ENCODE results near the gene SLC22A1. TPM values are rescaled to one million over a fixed set of nuclear protein-coding genes. Genes with fewer than 3 reads are reported as not detected.
"Not testable (repeated sequence)": the region's sequence is repeated elsewhere in the genome, so short reads cannot be mapped to it uniquely, and the experiment has no call there.

Gene SLC22A1
- polyA plus RNA-seq, 1 donor from 2014 or later, result 0.71 TPM

- Histone ChIP-seq H3K9ac (ENCODE audit: low read length) (no peak overlapping the region), H3K79me2 (replicated peaks; ENCODE audit: insufficient read depth, low read length) (no peaks in the 10 kb centered on the region), H3K9me3 (ENCODE audit: low read length) (no peaks in the 10 kb centered on the region), H3K36me3 (ENCODE audit: insufficient read depth, low read length) (no peaks in the 10 kb centered on the region), H3K27me3 (ENCODE audit: insufficient read depth, low read depth, low read length) (no peaks in the 10 kb centered on the region), H3F3A (ENCODE audit: insufficient read depth, low read length, poor library complexity, severe bottlenecking) (no peaks in the 10 kb centered on the region), H3K4me3 (ENCODE audit: low read length) (no peak overlapping the region), H2AFZ (ENCODE audit: low read depth, low read length) (no peak overlapping the region), H4K20me1 (ENCODE audit: insufficient read depth) (no peaks in the 10 kb centered on the region), H3K27ac (ENCODE audit: low read length) (no peak overlapping the region), H3K4me2 (ENCODE audit: low read length) (no peak overlapping the region), H3K9me2 (ENCODE audit: insufficient read depth, low read length) (no peaks in the 10 kb centered on the region)
- no peak for TF ChIP-seq POLR2AphosphoS5 (IDR thresholded peaks at IDR 0.05)
- no peak for TF ChIP-seq CTCF (IDR thresholded peaks at IDR 0.05; ENCODE audit: poor library complexity, severe bottlenecking)
- no peak for TF ChIP-seq SMC3 (conservative IDR thresholded peaks at IDR 0.05; ENCODE audit: poor library complexity)
- no peak for TF ChIP-seq MXI1 (conservative IDR thresholded peaks at IDR 0.05; ENCODE audit: poor library complexity, severe bottlenecking)
- TF ChIP-seq TAF1 (IDR thresholded peaks at IDR 0.05; ENCODE audit: low read depth), result no peak
- no peak for TF ChIP-seq EZH2 (IDR thresholded peaks at IDR 0.05; ENCODE audit: borderline replicate concordance, insufficient read depth, low read length, poor library complexity, severe bottlenecking)
- TF ChIP-seq EP300 (conservative IDR thresholded peaks at IDR 0.05; ENCODE audit: poor library complexity, severe bottlenecking), result no peak
- TF ChIP-seq, protein P1, sequence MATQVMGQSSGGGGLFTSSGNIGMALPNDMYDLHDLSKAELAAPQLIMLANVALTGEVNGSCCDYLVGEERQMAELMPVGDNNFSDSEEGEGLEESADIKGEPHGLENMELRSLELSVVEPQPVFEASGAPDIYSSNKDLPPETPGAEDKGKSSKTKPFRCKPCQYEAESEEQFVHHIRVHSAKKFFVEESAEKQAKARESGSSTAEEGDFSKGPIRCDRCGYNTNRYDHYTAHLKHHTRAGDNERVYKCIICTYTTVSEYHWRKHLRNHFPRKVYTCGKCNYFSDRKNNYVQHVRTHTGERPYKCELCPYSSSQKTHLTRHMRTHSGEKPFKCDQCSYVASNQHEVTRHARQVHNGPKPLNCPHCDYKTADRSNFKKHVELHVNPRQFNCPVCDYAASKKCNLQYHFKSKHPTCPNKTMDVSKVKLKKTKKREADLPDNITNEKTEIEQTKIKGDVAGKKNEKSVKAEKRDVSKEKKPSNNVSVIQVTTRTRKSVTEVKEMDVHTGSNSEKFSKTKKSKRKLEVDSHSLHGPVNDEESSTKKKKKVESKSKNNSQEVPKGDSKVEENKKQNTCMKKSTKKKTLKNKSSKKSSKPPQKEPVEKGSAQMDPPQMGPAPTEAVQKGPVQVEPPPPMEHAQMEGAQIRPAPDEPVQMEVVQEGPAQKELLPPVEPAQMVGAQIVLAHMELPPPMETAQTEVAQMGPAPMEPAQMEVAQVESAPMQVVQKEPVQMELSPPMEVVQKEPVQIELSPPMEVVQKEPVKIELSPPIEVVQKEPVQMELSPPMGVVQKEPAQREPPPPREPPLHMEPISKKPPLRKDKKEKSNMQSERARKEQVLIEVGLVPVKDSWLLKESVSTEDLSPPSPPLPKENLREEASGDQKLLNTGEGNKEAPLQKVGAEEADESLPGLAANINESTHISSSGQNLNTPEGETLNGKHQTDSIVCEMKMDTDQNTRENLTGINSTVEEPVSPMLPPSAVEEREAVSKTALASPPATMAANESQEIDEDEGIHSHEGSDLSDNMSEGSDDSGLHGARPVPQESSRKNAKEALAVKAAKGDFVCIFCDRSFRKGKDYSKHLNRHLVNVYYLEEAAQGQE (IDR thresholded peaks at IDR 0.05; ENCODE audit: borderline replicate concordance), result no peak
- TF ChIP-seq RAD21 (conservative IDR thresholded peaks at IDR 0.05), result no peak
These were observed 17.3 kb downstream of the SLC22A1 start for GRCh38 chr6:160138839-160139419.

- no peak overlapping the region for H3K9ac ChIP-seq (ENCODE audit: low read length)
- no peak overlapping the region for H3K27ac ChIP-seq (ENCODE audit: low read length)
- no peak overlapping the region for H3K4me3 ChIP-seq (ENCODE audit: low read length)
- no peaks in the 10 kb centered on the region for H3K36me3 ChIP-seq (ENCODE audit: insufficient read depth, low read length)
- no peak for TF ChIP-seq POLR2AphosphoS5 (IDR thresholded peaks at IDR 0.05)
- TF ChIP-seq, protein P1 (IDR thresholded peaks at IDR 0.05; ENCODE audit: borderline replicate concordance), result no peak
- no peak for TF ChIP-seq SMC3 (conservative IDR thresholded peaks at IDR 0.05; ENCODE audit: poor library complexity)
- no peak for TF ChIP-seq TAF1 (IDR thresholded peaks at IDR 0.05; ENCODE audit: low read depth)
- no peak for TF ChIP-seq RAD21 (conservative IDR thresholded peaks at IDR 0.05)
- TF ChIP-seq EZH2 (IDR thresholded peaks at IDR 0.05; ENCODE audit: borderline replicate concordance, insufficient read depth, low read length, poor library complexity, severe bottlenecking), result no peak
- no peak for TF ChIP-seq MXI1 (conservative IDR thresholded peaks at IDR 0.05; ENCODE audit: poor library complexity, severe bottlenecking)
- no peak overlapping the region for H3K4me2 ChIP-seq (ENCODE audit: low read length)
- no peaks in the 10 kb centered on the region for H3K79me2 ChIP-seq (replicated peaks; ENCODE audit: insufficient read depth, low read length)
- H3K9me3 ChIP-seq (ENCODE audit: low read length), result no peaks in the 10 kb centered on the region
- H2AFZ ChIP-seq (ENCODE audit: low read depth, low read length), result no peak overlapping the region
- H3F3A ChIP-seq (ENCODE audit: insufficient read depth, low read length, poor library complexity, severe bottlenecking), result no peaks in the 10 kb centered on the region
- no peaks in the 10 kb centered on the region for H3K9me2 ChIP-seq (ENCODE audit: insufficient read depth, low read length)
- H3K27me3 ChIP-seq (ENCODE audit: insufficient read depth, low read depth, low read length), result no peaks in the 10 kb centered on the region
- no peaks in the 10 kb centered on the region for H4K20me1 ChIP-seq (ENCODE audit: insufficient read depth)
These were observed 17.8 kb downstream of the SLC22A1 start for GRCh38 chr6:160139420-160139851.

- H2AFZ ChIP-seq (ENCODE audit: low read depth, low read length); H3K4me2 ChIP-seq (ENCODE audit: low read length); H3F3A ChIP-seq (ENCODE audit: insufficient read depth, low read length, poor library complexity, severe bottlenecking); H3K9me3 ChIP-seq (ENCODE audit: low read length); H3K36me3 ChIP-seq (ENCODE audit: insufficient read depth, low read length); H4K20me1 ChIP-seq (ENCODE audit: insufficient read depth); H3K27me3 ChIP-seq (ENCODE audit: insufficient read depth, low read depth, low read length); H3K4me3 ChIP-seq (ENCODE audit: low read length); H3K9me2 ChIP-seq (ENCODE audit: insufficient read depth, low read length); H3K9ac ChIP-seq (ENCODE audit: low read length); H3K79me2 ChIP-seq (replicated peaks; ENCODE audit: insufficient read depth, low read length); H3K27ac ChIP-seq (ENCODE audit: low read length): not testable (repeated sequence)
These were observed 18.9 kb downstream of the SLC22A1 start for GRCh38 chr6:160140493-160140892.
